Suppressor macrophage treated with lipopolysaccharide for 1 hour (primary cell): ENCODE measurements around the gene ZNF710.
A peak's percentile ranks its signal among the peaks of the same experiment; 100 is the strongest.

Experiments used
- DNase-seq, 3 donors: peaks; one replicate each; pipeline ENCODE4 v3.0.0-alpha.2; 2020 to 2022

ZNF710 gene

DNA sequence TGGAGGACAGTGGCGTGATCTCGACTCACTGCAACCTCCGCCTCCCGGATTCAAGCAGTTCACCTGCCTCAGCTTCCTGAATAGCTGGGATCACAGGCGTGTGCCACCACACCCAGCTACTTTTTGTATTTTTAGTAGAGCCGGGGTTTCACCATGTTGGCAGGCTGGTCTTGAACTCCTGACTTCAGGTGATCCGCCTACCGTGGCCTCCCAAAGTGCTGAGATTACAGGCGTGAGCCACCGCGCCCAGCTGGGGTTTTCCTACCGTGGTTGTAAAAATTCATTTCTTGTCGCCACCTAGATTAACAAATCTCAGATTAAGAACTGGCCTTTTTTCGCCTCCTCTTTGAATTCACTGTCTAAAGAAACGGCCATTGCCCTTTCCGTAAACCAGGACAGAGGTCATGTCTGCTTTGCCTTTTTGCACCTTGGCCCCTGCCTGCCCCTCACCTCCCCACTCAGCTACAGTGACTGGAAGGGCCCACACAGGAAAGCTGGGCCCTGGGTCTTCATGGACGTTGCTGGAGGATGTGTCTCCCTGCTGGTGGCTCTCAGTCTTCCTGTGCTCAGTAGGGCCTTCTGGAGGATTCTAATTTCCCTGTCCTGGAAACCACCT lies 17.2 kb downstream of the ZNF710 start:
- DNase-seq, result no peak

DNA sequence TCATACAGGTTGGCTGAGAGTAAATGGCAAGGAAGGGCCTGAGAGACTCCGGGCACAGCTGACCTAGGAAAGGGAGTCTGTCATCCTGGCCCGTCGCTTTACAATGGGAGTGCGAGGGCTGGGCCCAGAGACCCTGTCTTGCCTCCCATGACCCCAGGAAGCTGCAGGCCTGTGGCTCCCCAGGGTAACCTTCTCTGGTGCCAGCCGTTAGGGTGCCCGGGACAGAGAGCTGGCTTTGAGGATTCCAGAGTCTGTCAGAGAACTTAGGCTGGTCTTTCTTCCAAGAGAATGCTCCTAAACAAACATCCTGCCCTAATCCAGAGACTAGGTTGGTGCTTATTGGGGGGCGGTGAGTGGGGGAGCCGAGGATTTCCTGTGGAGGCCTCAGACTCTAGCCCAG lies 18.5 kb downstream of the ZNF710 start:
- no peak for DNase-seq

DNA sequence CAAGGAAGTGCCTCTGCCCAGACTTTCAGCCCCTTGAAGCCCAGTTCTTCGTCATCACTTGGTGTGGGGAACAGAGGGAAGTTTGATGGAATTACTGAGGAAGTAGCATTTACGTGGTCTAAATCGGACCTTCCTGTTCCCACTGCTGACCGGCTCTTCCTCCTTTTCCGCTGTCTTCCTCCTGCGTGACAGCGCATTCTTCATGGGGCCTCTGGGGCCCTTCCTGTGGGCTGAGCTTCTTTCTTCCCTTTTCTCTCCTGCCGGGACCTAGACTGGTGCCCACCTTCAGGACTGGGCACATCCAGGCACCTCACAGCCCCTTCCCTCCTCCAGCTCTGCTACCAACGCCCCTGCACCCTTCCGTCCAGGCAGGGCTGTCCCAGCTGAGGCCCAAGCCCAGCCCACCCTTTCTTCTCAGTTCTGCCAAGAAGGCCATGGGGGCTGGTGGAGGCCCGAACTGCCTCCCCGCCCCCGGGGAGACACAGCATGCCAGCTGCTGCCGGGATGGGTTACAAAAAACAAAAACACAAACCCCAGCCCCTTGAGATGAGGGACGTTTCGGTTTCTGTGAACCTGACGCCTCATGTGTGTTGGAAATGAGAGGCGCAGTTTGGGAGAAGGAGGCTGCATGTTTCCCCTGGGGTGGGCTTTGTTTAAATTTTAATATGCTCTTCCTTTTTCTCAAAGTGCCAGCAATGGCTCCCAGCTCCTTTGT lies 19.1 kb downstream of the ZNF710 start:
- peak; percentile 84 to 92 (median 86) for DNase-seq

DNA sequence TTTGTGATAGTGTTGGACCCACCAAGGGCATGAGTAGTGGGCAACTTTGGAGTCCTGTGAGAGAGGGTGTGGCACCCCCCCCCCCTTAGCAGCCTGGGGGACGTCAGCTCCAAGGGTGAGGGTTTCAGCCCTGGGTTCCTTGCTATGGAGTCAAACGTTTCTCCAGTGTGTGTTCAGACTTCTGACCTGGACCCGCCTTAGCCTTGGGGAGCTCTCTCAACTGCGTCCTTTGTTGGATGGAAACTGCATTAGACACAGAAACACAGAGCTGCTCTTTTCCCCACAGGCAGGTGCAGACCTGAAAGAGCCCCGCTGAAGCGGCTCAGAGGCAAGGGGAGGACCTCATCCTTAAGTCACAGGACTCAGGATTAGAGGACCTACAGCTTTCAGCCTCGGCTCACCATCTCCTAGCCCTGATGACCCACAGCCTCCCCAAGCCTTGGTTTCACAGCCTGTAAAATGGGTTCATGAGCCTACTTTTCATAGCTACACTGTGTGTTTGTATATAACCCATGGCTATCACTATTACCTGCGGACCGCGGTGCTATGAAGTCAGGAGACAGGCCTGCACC lies 19.9 kb downstream of the ZNF710 start:
- DNase-seq, result no peak

DNA sequence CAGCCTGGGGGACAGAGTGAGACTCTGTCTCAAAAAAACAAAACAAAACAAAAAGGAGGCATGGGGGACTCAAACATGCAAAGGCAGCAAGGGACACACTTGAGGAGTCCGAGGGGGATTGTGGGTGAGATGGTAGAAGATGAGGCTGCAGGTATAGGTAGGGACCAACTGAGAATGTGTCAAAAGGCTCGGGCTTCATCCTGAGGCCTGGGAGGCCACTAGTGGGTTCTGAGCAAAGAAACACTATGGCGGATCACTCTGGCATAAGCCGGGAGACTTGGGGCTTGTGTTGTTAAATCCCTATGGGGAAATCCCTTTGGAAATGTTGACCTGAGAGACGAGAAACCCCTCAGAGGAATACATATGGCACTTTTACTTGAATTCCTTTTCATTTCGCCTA lies 21.2 kb downstream of the ZNF710 start:
- no peak for DNase-seq

DNA sequence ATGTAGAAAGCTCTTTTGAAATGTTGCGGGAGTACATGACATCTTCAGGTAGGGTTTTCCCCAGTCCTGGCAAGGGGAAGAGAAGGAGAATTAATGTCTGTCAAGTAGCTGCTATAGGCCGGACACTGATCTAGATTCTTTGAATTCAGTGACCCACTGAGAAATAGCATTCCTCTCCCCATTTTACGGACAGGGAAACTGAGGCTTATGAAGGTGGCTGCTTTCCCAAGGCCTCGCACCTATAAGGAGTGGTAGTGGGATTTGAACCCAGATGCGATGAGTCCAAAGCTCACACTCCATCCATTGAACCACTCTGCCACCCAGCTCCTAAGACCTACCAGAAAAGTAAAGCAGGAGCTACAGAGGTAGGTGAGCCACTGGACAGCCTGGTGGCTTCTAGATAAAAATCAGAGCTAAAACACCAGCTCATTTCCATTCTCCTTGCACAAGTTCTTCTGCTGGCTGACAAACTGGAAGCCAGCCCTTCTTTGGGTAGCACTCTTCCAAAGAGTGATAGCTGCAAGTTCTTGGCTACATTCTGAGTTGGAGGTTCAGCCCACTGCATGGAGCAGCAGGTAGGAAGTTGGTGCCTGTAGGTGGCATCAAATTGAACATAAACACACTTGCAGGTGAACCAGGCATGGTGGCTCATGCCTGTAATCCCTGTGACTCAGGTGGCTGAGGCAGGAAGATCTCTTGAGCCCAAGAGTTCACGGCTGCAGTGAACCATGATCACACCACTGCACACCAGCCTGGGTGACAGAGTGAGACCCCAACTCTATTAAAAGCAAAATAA lies 22.0 kb downstream of the ZNF710 start:
- no peak for DNase-seq

DNA sequence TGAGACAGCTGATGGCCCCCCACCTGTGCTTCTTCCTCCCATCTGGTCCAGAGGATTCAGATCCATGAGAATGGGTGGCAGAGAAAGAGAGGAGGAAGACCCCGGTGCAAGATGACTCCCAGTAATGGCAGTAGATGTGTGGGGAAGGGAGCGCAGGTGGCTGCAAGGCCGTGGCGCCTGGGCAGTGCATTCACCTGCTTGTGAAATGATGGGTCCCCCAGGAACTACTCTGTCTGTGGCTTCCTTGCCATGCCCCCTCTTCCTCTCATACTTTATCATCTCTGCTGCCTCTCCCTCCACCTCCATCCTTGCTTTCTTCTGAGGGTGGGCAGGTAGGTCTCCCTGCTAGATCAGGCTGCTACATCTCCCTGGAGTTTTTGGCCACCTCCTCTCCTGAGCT lies 23.3 kb downstream of the ZNF710 start:
- no peak for DNase-seq

DNA sequence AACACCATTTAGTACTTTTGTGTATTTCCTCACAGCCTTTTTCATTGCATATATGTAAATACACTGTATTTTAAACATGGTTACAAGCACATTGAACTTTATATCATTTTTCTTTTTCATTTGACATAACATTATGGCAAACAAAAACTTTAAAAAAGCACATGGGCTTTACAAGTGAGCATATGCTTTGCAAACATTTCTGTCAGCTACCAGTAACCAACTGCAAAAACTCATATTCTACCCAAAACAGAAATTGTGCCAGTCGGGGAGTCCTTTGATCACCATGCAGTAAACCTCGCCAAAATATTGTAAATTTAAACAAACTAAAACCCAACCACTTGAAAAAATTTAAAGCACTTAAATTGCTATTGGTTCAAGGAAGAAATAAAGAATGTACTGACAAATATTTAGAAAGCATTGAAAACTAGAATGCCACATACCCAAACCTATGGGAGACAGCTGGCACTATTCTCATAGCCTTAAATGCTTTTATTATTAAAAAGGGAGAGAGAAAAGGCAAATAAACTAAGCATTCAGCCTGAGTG lies 24.4 kb downstream of the ZNF710 start:
- peak in 1 of 3 donors; percentile 37 for DNase-seq

DNA sequence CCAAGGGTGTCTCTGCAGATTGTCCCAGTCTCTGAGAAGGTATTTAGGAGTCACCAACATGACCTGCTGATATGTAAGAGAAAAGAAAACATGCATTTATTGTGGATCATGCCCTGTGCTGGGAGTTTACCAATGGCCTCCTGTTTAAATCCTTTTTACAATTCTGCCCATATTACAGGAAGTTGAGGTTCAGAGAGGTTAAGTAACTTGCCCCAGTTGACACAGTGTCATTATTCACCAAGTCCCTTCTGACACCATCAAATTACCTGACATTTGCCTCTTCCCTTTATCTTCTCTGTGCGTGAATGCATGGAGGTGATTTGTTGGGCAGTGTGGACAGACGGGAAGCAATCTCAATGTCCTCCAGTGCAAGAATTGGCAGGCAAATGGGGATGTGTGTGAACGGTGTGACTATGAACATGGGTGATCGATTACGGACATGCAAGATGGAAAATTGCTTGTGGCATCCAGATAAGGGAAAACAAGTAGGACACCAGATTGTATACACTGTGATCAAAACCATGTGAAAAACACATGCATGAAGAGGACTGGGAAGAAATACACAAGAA lies 27.3 kb downstream of the ZNF710 start:
- DNase-seq, result no peak

DNA sequence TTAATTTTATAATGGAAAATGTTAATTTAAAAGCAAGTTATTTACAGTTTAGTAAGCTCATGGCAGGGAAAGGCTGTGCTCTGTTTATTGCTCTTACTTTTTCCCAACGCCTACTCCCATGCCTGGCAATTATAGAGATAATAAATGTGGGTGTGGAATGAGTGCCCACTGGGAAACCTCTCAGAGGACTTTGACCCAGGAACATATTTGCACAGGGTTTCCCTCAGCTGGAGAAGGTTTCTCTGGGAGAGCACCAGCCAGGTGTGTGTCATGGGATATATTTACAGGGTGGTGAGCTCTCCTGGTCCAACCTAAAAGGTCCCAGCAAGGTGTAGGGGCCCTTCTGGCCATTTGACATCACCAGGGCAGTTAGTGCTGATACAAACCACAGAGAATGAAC lies 27.9 kb downstream of the ZNF710 start:
- no peak for DNase-seq

DNA sequence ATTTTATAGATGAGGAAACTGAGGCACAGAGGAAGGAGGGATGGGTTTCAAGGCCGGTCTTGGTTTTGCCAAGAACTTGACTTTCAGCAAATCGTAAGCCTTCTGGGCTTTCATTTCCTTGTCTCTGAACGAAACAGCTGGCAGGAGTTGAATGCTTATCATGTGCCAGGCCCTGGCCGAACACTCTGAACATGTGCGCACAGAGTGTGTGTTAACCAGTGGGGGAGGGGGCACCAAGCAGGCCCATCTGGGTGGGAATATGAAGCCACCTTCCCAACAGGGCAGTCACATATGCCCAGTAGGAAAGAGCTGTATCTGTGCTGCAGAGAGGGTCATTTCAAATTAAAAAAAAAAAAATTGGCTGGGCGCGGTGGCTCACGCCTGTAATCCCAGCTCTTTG lies 29.3 kb downstream of the ZNF710 start:
- no peak for DNase-seq

DNA sequence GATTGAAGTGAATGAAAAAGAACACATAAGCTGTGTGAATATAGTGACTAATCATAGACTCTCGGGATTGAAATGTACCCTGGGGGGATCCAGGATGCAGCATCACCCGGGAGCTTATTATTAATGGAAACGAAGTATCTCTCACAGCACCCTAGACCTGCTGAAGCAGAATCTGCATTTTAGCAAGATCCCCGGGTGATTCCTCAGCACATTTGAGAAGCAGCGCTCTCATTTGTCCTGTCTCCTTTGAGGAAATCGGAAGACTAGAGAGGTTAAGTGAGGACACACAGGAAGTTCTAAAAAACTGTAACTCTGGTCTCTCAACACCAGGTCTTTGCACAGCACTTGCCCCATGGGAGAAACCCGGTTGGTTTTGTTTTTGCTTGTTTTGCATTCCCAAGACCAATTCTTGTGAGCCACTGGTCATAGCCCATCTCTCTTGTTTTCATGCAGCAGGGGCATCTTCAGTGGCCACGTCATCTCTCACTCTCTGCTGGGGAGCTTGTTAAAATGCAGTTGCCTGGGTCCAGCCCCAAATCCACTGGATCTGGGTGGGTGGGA lies 30.2 kb downstream of the ZNF710 start:
- DNase-seq, result peak; percentile 80 to 90 (median 80)

DNA sequence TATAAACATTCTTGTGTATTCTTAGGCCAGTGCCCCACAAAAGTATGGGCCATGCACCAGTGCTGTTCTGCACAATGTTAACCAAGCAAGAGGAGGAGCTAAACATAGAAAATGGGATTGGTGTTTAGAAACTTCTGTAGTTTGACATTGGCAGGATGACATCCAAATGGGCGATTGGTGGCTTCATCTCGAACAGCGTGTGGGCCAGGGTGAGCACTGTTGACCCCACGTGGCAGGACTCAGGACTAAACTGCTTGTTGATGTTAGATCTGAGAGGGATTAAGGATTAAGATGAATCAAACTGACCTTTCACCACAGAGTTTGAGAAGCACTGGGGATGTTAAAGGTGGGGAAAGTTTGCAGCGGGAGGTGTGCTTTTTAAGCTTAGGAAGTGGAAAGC lies 31.9 kb downstream of the ZNF710 start:
- DNase-seq, result no peak

DNA sequence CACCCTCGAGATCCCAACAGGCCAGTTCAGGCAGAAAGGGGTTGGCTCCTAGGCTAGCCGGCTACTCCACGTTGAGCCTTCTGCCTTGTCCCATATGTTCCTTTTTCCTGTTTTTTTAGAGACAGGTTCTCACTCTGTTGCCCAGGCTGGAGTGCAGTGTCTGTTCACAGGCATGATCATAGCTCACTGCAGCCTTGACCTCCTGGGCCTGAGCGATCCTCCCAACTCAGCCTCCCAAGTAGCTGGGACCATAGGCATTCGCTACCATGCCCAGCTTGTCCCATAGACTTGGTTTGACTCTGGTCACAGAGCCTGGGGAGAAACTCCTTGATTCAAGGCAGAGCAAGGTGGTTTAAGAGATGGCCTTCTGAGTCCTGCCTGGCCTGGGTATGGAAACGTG lies 32.3 kb downstream of the ZNF710 start:
- no peak for DNase-seq

DNA sequence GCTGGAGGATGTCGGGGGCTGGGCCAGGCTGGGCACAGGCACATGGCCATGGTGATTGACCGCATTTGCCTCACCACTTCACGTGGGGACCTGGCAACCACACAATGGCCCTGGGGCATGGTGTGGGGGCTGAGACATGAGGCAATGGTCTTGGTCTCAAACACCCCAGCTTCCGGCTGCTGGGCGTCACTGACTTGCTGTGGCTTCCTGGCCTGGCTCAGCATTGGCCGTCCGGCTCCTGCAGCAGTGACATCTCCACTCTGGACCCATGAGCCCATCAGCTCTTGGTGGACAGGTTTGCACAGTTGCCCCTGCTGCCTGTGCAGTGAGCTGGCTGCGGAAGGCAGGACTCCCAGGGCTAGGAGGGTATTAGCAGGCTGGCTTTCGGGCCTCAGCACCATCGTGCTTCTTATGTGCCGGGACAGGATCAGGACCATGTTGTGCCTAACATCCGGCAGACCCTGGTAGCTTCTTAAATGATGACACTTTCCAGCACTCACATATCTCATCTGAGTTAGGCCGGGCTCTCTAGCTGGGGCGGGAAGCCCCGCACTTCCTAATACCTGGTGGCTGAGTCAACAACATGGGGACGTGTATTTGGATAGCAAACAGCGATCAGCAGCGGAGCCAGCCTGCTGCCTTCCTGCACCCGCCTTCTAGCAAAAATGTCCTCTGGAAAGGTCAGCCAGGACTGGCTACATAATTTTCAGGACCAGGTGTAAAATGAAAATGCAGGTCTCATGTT lies 34.1 kb downstream of the ZNF710 start:
- DNase-seq, result peak; percentile 85 to 92 (median 92)

DNA sequence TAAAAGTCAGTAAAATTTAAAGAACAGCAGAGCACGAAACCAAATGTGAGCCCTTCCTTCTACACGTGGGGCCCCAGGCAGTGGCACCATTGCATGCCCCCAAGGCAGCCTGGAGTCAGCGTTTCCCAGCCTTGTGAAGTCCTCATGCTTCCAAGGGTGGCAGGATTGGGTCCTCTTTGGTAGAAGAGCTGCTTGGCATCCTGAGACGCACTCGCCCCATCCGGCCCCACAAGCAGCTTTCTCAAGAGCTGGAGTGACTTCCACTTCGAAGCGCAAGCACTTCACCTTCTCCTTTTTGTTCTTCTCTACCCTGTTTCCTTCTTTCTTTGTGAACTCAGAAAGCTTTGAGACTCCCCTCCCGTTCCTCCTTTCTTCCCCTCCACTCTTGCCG lies 34.7 kb downstream of the ZNF710 start:
- peak; percentile 58 to 68 (median 59) for DNase-seq

DNA sequence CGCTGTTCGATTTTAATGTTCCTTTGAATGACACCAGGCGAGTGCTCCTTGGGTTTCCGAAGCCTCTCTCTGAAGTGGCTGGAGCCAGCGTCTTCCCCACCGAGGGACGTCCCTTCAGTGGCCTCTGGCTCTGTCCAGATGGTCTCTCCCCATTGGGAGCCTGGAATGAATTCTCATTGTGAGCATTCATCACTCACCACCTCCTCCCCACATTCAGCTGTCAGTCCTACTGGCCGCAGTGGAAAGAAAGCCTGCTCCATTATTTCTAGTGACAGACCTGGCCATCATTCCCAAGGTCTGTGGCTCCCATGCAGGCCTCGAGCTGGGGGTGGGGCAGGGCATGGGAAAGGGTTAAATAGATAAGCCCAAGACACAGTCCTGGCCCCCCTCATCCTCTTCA lies 35.2 kb downstream of the ZNF710 start:
- DNase-seq, result no peak

DNA sequence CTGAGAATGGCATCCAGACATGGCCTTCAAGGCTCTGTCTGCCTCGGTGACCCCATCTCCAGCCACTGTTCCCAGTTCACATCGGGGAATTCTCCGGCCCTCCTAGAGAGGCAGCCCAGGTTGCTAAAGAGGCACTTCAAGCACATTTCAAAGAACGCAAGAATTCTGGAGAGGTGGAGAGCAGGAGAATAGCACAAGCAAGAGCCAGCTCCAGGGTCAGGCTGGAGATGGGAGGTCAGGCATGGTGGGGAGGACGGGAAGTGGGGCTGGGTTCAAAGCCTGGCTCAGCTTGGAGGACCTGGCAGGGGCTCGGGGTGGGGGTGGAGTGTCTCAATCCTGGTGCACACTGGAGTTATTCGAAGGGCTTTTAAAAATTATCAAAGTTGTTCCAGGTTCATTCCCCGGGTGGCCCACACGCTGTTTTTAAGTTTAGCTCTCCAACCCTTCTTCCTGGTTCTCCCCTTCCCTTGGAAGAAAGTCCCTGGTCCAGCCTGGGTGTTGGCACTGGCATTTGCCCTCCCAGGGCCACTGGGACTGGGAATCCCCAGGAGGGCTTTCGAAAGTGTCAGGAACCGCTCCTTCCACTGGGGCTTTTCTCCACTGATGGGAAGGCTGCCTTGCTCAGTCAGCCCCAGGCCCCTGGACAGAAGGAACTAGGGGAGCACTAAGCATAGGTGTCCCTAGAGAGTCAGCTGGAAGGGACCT lies 35.8 kb downstream of the ZNF710 start:
- DNase-seq, result peak; percentile 69 to 85 (median 77)

DNA sequence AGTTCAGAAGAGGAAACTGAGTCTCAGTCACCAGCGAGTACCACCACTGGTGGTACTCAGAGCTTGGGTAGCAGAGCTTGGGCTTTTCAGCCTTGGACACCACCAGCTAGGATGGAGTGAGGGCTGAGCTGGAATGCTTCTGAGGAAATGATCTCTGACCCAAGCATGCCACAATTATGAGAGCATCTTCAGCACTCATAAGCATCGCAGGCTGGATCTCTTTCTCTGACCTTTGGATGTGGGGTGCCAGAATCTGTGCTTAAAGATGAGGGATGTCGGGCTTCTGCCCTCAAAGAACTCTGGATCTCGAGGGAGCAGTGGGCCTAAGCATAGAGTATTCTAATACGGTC lies 36.4 kb downstream of the ZNF710 start:
- DNase-seq, result no peak

DNA sequence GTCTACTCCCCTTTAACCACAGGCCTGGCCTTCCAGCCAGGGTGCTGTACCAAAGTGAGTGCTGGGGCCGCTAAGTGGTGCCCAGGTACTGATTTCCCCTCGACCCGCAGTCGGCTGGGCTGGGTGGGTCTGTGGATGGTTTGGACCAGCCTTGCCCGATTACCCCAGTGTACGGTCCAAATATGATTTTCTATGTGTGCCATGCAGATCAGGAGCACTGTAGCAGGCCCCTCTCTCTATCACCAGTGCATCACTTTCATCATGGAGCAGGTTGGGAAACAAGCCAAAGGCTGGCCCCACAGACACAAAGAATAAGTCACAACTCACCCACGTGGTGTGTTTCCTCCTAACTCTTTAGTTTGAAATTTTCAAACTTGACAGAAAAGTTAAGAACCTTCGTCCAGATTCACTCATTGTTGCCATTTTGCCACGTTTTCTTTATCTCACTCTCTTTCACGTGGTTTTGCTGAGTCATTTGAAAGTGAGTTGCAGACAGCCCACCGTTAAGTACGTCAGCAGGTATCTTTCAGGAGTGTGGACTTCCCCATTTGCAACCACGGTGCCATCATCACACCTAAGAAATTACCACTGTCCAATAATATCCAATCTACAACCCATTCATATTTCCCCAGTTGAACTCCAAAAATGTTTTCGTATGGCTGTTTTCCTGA lies 37.0 kb downstream of the ZNF710 start:
- peak in 2 of 3 donors; percentile 59 to 65 for DNase-seq

DNA sequence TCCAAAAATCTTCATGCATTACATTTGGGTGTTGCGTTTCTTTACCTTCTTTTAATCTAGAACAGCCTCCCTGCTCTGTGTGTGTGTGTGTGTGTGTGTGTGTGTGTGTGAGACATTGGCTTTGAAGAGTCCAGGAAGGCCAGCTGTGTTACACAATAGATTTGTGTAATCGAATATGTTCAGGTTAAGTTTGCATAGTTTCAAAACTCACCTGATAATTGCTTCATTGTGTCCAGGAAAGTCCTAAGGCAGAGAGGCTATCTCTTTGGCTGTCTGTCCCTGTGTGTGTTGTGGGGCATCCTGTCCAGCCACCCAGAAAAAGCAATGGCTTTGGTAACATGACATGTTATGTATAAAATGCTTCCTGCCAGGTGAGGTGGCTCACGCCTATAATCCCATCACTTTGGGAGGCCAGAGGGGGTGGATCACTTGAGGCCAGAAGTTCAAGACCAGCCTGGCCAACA lies 37.5 kb downstream of the ZNF710 start:
- DNase-seq, result no peak
